GDM1 (cell line): ENCODE data around the gene BEND3.
"Not testable (repeated sequence)": the region's sequence is repeated elsewhere in the genome, so short reads cannot be mapped to it uniquely, and the experiment has no call there.

ENCODE experiments used
- DNase-seq: peaks from one replicate; lab custom pipeline; 2025; lab: John Stamatoyannopoulos, UW

BEND3 gene

DNA sequence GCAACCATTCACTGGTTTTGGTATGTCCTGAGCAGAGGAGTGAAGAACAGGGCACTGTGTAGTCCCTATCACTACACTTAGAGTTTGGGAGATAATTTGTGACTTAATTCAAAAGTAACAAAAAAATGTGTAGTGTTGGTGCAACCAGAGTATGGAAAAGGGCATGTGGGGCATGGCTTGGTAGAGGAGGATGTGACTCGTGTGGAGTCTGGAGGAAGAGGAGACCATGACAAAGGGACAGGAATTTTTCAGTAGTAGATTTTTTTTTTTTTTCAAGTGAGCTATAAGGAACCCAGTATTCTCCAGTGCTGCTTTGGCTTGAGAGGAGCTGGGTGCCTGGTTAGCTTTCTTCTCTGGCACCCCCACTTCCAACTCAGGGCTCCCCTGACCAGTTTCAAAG is 82.2 kb downstream of the BEND3 start:
- DNase-seq, result no peak

DNA sequence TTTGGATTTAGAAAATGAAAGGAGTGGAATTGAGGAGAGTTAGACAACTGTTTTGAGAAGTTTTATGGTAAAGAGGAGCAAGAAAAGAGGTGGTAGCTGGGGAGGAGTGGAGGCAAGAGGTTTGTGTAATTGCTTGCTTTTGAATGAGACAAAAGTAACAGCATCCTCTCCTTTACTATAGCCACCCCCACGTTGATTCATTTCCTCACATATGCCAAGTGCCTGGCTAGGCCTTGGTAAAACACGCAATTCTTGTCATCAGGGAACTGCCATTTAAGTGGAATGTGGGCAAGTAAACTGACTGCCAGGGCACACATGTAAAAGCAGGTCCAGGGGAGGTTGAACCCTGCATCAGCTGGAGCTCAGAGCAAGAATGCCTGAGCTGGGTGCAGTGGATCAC is 83.3 kb downstream of the BEND3 start:
- DNase-seq, result no peak

DNA sequence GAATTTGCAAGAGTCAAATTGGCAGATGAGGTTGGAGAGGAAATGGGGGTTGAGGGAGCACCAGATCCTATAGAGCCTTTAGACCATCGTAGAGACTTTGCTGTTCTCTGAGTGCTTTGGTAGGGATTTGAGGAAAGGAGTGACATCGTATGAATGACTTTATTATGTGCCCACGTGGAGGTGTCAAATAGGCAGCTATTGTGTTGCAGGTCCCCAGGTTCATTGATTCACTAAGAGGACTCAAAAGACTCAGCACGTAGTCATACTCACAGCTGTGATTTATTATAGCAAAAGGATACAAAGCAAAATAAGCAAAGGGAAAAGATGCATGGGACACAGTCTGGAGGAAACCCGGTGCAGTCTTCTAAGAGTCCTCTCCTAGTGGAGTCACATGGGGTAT is 85.2 kb downstream of the BEND3 start:
- DNase-seq, result no peak

DNA sequence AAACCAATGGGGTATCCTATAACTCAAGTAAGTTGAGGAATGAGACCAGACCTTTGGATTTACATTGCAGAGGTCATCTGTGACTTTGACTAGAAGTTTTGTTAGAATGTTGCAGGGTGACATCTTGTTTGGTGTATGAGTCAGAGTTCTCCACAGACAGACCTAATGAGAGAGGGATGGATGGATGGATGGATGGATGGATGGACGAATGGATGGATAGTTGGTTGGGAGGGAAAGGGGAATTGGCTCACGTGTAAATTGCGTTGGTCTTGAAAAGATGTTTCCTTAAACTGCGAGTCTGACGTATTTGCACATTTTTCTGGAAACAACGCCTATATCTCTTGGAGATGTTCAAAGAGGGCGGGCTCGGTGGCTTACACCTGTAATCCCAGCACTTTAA is 88.3 kb downstream of the BEND3 start:
- DNase-seq, result no peak

DNA sequence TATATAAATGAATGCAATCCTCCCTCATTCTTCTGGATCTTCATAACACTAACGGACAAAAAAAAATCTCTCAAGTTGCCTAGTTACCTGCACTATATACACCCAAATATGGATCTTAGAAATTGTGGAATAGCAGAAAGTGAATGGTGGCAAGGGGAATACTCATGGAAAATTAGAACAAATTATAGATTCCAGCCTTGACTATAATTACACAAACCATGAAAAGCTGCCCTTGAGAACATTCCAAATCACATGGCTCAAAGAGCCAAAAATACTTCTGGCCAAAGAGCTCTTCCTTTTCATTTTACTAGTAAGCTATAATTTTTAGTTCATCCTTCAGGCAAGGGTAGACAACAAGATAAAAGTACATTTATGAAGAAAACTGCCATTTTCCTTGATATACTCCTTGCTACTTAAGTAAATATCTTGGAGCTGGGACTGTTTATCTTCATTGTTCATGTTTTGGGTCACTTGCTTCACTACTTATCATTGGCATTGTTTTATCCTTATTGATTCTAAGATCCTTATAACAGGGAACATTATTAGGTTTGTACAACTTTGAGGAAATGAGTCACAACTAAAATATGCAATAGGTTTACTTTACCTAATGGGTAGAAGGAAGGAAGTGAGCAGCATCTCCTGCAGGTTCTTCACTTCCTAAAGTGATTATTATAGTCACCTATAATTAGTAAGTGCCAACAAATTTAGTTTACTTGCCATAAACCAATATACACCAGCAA is 93.7 kb downstream of the BEND3 start:
- DNase-seq, result no peak

DNA sequence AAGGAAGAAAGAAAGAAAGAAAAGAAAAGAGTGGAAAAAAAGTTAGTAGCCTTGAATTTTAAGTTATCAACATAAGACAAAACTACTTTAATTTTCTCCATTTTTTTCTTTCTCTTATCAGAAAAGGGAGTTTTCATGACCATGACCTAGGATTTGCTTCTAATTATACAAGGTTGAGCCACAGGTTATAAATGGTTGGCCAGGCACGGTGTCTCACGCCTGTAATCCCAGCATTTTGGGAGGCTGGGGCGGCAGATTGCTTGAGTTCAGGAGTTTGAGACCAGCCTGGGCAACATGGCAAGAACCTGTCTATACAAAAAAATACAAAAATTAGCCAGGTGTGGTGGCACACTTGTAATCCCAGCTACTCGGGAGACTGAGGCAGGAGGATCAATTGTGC is 95.1 kb downstream of the BEND3 start:
- no peak for DNase-seq

DNA sequence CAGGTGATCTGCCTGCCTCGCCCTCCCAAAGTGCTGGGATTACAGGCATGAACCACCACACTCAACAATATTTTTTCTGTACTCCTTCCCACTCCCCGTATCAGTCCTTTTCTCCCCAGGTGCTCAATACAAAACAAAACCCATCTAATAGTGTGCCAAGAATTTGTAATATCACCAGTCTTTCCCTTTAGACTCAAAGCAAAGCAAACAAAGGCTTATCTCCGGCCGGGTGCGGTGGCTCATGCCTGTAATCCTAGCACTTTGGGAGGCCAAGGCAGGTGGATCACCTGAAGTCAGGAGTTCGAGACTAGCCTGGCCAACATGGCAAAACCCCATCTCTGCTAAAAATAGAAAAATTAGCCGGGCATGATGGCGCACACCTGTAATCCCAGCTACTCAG is 95.7 kb downstream of the BEND3 start:
- DNase-seq, result not testable (repeated sequence)

DNA sequence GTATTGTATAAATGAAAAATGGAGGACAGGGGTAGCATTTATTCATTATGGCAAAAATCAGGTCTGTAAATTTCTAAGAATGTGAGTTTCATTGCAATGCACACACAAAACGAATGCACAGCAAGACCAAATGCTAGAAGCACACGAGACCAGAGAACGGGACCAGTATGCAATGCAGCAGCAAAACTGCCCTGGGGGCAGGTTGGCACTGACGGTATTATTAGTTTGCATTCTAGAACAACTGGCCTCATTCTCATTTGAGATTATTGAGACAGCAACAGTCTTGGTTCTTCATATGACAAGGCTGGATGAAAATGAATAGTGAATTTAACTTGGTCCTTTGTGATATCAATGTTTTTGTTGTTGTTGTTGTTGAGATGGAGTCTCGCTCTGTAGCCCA is 96.3 kb downstream of the BEND3 start:
- DNase-seq, result no peak
